ENCODE data around the gene LIPG.
A peak's percentile ranks its signal among the peaks of the same experiment; 100 is the strongest.
"Not testable (repeated sequence)": the region's sequence is repeated elsewhere in the genome, so short reads cannot be mapped to it uniquely, and the experiment has no call there.

Gene LIPG

GRCh38 chr18:49561289-49562193 is at the start of gene LIPG:
Gene LIPG (plus strand): TSS chr18:49562057. CDS start chr18:49562309, 252 bp downstream.
- peak; percentile 3 for DNase-seq

GRCh38 chr18:49512876-49513275 is 49.0 kb upstream of the LIPG start:
- not testable (repeated sequence) for DNase-seq

- DNase-seq: no peak
Observed at GRCh38 chr18:49514577-49514976, 47.3 kb upstream of the LIPG start.

GRCh38 chr18:49515003-49515402 is 46.9 kb upstream of the LIPG start:
- DNase-seq: not testable (repeated sequence)

GRCh38 chr18:49515516-49515915 is 46.3 kb upstream of the LIPG start:
- DNase-seq: no peak

GRCh38 chr18:49517483-49517882 is 44.4 kb upstream of the LIPG start:
- DNase-seq: no peak

- DNase-seq: no peak
Observed at GRCh38 chr18:49519101-49519971, 42.5 kb upstream of the LIPG start.

GRCh38 chr18:49520661-49521145 is 41.2 kb upstream of the LIPG start:
- DNase-seq: no peak

GRCh38 chr18:49521216-49521835 is 40.5 kb upstream of the LIPG start:
- no peak for DNase-seq

- DNase-seq: not testable (repeated sequence)
Observed at GRCh38 chr18:49523580-49524093, 38.2 kb upstream of the LIPG start.

GRCh38 chr18:49524349-49524748 is 37.5 kb upstream of the LIPG start:
- DNase-seq: no peak

GRCh38 chr18:49524951-49525350 is 36.9 kb upstream of the LIPG start:
- no peak for DNase-seq

GRCh38 chr18:49525981-49526380 is 35.9 kb upstream of the LIPG start:
- no peak for DNase-seq

- no peak for DNase-seq
Observed at GRCh38 chr18:49527631-49528327, 34.1 kb upstream of the LIPG start.

- DNase-seq: no peak
Observed at GRCh38 chr18:49529596-49529995, 32.3 kb upstream of the LIPG start.

- no peak for DNase-seq
Observed at GRCh38 chr18:49531678-49532153, 30.1 kb upstream of the LIPG start.

- no peak for DNase-seq
Observed at GRCh38 chr18:49534846-49535601, 26.8 kb upstream of the LIPG start.

- no peak for DNase-seq
Observed at GRCh38 chr18:49537232-49537896, 24.5 kb upstream of the LIPG start.

GRCh38 chr18:49544362-49544761 is 17.5 kb upstream of the LIPG start:
- DNase-seq: no peak

- no peak for DNase-seq
Observed at GRCh38 chr18:49546278-49546677, 15.6 kb upstream of the LIPG start.

Data from T1000 (cell line).